VCaP (cell line): ENCODE data around the gene PLEKHG4B.

ENCODE experiments used
- H3K27ac ChIP-seq: fragments of 450-650 bp; 2 replicates; pipeline ENCODE4 v1.5.1; 2017
- TF ChIP-seq, protein P1 (sequence below): fragments of 450-650 bp; conservative IDR thresholded peaks from 2 replicates; pipeline ENCODE4 v1.5.1; 2017; ENCODE audit warnings: mild to moderate bottlenecking, moderate library complexity

The PLEKHG4B gene

DNA sequence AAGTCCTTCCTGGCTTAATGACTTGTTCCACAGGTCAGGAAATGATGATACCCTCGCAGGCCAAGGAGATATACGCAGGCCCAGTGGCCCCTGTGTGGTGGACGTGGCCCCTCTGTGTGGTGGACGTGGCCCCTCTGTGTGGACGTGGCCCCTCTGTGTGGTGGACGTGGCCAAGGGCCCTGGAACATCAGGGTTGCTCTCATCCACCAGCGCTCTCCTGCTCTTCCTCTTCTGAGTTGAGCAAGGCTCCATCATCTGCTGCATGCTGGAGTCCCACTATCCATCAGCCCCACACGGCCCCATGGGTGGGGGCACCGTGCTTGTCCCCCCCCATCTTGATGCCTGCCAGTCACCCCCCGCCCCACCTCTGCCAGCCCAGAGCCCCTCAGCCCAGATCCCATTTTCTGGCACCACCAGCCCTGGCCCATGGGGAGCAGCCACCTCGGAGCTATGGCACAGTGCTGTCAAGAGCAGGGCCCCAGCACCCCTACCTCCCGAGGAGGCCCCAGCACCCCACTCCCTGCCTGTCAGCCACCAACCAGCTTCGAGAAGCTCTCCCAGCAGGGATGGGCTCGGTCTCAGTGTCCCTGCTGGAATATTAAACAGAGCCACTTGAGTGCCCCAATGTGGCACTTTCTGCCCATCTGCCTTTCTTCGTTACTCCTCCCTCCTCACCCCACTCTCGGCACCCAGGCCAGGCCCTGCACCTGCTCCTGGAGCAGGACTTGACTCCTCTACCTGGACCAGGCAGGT lies 107.4 kb downstream of the PLEKHG4B start:
- TF ChIP-seq, protein P1, sequence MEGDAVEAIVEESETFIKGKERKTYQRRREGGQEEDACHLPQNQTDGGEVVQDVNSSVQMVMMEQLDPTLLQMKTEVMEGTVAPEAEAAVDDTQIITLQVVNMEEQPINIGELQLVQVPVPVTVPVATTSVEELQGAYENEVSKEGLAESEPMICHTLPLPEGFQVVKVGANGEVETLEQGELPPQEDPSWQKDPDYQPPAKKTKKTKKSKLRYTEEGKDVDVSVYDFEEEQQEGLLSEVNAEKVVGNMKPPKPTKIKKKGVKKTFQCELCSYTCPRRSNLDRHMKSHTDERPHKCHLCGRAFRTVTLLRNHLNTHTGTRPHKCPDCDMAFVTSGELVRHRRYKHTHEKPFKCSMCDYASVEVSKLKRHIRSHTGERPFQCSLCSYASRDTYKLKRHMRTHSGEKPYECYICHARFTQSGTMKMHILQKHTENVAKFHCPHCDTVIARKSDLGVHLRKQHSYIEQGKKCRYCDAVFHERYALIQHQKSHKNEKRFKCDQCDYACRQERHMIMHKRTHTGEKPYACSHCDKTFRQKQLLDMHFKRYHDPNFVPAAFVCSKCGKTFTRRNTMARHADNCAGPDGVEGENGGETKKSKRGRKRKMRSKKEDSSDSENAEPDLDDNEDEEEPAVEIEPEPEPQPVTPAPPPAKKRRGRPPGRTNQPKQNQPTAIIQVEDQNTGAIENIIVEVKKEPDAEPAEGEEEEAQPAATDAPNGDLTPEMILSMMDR: no peak
- no peak overlapping the region for H3K27ac ChIP-seq

DNA sequence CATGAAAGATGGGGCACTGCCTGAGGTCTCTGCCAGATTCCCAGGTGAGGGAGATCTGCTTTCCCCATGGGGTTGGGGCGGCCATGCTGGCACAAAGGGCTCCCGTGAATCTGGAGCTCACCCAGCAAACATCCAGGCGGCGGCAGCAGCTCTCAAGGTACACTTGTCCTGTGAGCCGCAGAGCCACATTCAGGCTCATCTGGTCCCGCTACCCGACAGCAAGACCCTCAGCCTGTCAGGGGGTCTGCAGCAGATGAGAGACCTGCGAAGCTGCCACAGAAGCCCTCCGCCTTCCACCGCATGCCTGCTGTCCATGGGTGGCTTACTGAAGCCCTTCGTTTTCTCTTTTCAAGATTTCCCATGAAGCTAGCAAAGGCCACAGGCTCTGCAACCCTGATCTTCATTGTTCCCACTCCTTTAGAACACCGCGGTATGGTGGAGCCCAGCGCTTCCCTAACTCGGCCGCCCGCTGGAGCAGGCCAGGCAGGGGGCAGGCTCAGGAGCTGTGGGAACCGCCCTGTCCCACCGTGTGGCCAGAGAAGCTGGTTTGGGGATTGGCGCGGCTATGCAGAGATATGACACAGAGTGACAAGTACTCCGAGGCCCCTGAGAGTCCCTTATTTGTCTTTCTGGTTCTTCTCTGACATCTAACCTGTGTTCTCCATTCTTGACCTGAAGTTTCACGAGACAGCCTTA lies 108.1 kb downstream of the PLEKHG4B start:
- H3K27ac ChIP-seq: no peak overlapping the region
- TF ChIP-seq, protein P1: no peak

DNA sequence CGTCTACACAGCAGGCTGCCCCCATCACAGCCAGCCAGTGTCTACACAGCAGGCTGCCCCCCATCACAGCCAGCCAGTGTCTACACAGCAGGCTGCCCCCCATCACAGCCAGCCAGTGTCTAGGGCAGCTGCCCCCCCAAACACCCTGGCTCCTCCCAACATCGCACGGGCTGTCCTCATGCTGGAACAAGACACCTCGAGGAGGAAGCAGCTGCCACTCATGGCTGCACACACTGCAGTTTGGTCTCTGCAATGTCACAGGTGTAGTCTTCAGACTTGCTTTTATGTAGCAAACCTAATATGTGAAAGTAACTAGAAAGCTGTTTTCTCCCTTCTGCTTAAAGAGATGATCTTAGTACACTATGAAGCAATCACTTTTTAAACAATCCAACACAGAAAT lies 109.0 kb downstream of the PLEKHG4B start:
- H3K27ac ChIP-seq: no peak overlapping the region
- TF ChIP-seq, protein P1: no peak

DNA sequence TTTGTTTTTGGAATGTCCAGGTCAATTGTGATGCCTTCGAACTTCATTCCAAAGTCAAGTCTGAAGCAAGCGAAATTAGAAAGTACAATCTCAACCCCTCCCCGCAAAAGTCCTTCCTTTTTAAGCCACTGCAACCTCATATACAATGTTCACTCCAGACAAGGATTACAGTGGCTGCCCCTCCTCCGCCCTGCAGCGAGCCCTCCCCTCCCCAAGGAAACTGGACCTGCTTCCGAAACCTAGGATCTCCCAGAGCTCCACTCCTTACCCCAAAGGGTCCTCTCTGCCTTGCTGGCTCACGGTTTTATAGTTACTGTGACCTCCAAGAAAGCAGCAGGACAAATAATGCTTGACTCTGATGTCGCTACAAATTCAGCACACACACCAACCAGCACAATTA lies 109.7 kb downstream of the PLEKHG4B start:
- H3K27ac ChIP-seq: no peak overlapping the region

DNA sequence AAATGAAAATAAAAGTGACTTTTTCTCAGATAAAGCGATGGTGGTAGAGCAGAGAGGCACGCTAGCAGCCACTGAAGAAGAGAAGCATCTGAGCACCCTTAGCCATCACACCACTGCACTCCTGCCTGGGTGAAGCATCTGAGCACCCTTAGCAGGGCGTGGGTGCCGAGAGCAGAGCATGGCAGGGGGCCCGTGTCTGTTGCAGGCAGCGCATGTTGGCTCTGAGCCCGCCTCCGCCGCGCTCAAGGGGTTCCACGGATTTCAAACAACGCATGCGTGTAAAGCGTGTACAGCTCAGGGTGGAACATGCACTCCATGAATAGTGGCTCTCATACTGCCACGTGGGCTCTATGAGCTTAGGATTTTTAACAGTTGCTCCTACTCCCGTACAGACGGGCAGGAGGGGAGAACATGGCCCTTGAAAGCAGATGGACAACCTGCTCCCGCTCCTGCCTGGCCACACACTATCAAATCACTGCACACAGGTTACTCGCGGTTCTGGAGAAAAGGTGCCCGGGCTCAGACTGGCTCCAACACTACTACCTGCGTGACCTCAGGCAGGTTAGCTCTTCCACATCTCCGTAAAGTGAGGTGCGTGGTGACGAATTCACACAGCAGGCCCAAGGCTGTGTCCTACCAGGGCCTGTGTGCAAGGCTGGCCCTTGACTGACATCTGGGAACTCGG lies 111.4 kb downstream of the PLEKHG4B start:
- TF ChIP-seq, protein P1: no peak
- H3K27ac ChIP-seq: no peak overlapping the region

More for the DNA sequence above, 109.7 kb downstream of the PLEKHG4B start:
- TF ChIP-seq, protein P1: no peak

DNA sequence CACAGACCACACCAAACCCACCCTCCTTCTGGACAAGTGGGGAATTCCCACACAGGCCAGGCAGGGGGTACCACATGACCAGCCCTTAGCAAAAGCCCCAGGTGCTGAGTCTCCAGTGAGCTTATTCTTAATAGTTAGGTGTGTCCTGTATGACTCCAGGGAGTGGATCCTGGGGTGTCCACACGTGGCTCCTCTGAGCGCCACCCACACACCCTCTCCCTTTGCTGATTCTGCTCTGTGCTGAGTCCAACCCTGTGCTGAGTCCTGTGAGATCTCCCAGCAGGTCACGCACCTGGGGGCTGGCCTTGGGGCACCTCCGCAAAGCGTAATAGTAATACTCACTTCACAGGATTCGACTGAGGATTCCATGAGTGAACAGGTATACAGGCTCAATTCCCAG lies 112.0 kb downstream of the PLEKHG4B start:
- TF ChIP-seq, protein P1: no peak
- no peak overlapping the region for H3K27ac ChIP-seq

DNA sequence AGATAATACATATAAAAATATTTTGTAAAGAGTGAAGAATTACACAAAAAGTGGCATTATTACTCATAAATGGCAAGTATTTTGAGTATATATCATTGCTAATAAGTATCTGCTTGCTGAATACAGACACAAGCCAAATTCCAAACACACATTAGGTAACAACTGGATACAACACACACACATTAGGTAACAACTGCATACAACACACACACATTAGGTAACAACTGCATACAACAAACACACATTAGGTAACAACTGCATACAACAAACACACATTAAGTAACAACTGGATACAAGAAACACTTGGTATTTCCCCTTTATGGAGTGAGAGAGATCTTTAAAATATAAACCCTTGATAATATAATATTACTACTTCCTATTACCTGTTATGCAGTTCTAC lies 112.5 kb downstream of the PLEKHG4B start:
- no peak overlapping the region for H3K27ac ChIP-seq
- TF ChIP-seq, protein P1: no peak
